HepG2 (cell line): ENCODE measurements around the gene NFYC. TPM values are rescaled to one million over a fixed set of nuclear protein-coding genes. Genes with fewer than 3 reads are reported as not detected.

Source experiments
- ATAC-seq: fragments of 200-7000 bp; cut with Tn5 transposase; 3 replicates; pipeline ENCODE4 v1.9.1; 2020; ENCODE audit warnings: mild to moderate bottlenecking, moderate library complexity
- BruUV-seq: library from RNA; stranded (reverse); fragments of 400-500 nt; replicated peaks from 2 replicates; lab custom pipeline; 2021; lab: Mats Ljungman, UMichigan
- CTCF ChIA-PET: fragments of 300-600 bp; formaldehyde crosslinking; extraction: SDS; loops from one replicate; lab custom pipeline; 2021; ENCODE audit warnings: low total read pairs, inconsistent platforms, low intra/inter-chr PET ratio; lab: Yijun Ruan, JAX
- POLR2A ChIA-PET: fragments of 350-600 bp; sonication (Branson Sonifier 250); formaldehyde crosslinking; loops from one replicate; lab custom pipeline; 2020; ENCODE audit warnings: antibody characterized with exemption, inconsistent platforms; lab: Yijun Ruan, JAX
- DNase-seq: peaks from one replicate; pipeline ENCODE4 v3.0.0-alpha.2; 2015; ENCODE audit warnings: low spot score
- FAIRE-seq: peaks from 3 replicates; lab custom pipeline; 2011; peaks lifted over from hg19 to GRCh38; lab: Jason Lieb, UNC
- H2AFZ ChIP-seq: one replicate; pipeline ENCODE4 v1.6.1; 2011; ENCODE audit warnings: low read length, inconsistent platforms
- H3K27ac ChIP-seq: fragments of 300-600 bp; 3 replicates; pipeline ENCODE4 v1.8.0; 2011; ENCODE audit warnings: mixed run types, mild to moderate bottlenecking, mixed read lengths, low read length, inconsistent platforms; ENCODE audit not compliant: insufficient read depth; ENCODE audit errors: extremely low read length
- H3K27me3 ChIP-seq, 2 experiments: fragments of 200-600 bp in 1 of 2; 2 replicates in 1 of 2; 3 replicates in 1 of 2; pipeline versions ENCODE4 v1.6.0 to v1.8.0; 2011; ENCODE audit warnings: low read length in 2 of 2, mild to moderate bottlenecking in 2 of 2, moderate library complexity in 2 of 2, inconsistent platforms in 1 of 2; ENCODE audit not compliant: insufficient read depth in 2 of 2, control insufficient read depth in 1 of 2
- H3K36me3 ChIP-seq, 2 experiments: fragments of 200-600 bp in 1 of 2; replicated peaks in 1 of 2; 2 replicates in 1 of 2; 3 replicates in 1 of 2; pipeline versions ENCODE4 v1.5.1 to v1.8.0; 2011; ENCODE audit warnings: low read length in 2 of 2, inconsistent platforms in 1 of 2; ENCODE audit not compliant: insufficient read depth in 2 of 2, control insufficient read depth in 1 of 2
- H3K4me1 ChIP-seq: 2 replicates; pipeline ENCODE4 v1.5.1; 2012; ENCODE audit warnings: low read length, inconsistent platforms; ENCODE audit not compliant: insufficient read depth
- H3K4me2 ChIP-seq: 2 replicates; pipeline ENCODE4 v1.6.0; 2011; ENCODE audit warnings: low read depth, low read length, inconsistent platforms
- H3K4me3 ChIP-seq, 3 experiments: fragments of 200-600 bp in 1 of 3; sonication (generic), shearing (Covaris generic) in 1 of 3; replicated peaks in 1 of 3; 2 replicates each; pipeline ENCODE4 v1.5.1; 2011 to 2016; ENCODE audit warnings: low read length in 3 of 3, inconsistent platforms in 2 of 3, low read depth in 2 of 3, mild to moderate bottlenecking in 2 of 3, control low read depth in 1 of 3, mixed read lengths in 1 of 3; ENCODE audit not compliant: insufficient read depth in 1 of 3
- H3K79me2 ChIP-seq: one replicate; pipeline ENCODE4 v1.6.1; 2011; ENCODE audit warnings: low read length, inconsistent platforms; ENCODE audit not compliant: insufficient read depth
- H3K9ac ChIP-seq: 2 replicates; pipeline ENCODE4 v1.6.0; 2011; ENCODE audit warnings: mild to moderate bottlenecking, low read depth, low read length, inconsistent platforms; ENCODE audit not compliant: insufficient read depth
- H3K9me3 ChIP-seq: 2 replicates; pipeline ENCODE4 v1.5.1; 2012; ENCODE audit warnings: mild to moderate bottlenecking, low read length
- H4K20me1 ChIP-seq: 2 replicates; pipeline ENCODE4 v1.6.0; 2011; ENCODE audit warnings: inconsistent platforms, mild to moderate bottlenecking, low read length, moderate library complexity; ENCODE audit not compliant: insufficient read depth
- GATA4 ChIP-seq: sonication (generic); IDR thresholded peaks from 2 replicates; pipeline ENCODE4 v1.6.1; 2016; ENCODE audit warnings: antibody characterized with exemption, low read depth, borderline replicate concordance
- HNF4A ChIP-seq: sonication (generic); formaldehyde crosslinking; IDR thresholded peaks from 2 replicates; pipeline ENCODE4 v1.4.0; 2020; ENCODE audit warnings: missing genetic modification reagents
- RXRA ChIP-seq: sonication (generic); formaldehyde crosslinking; IDR thresholded peaks from 2 replicates; pipeline ENCODE4 v1.5.1; 2020; ENCODE audit warnings: missing genetic modification reagents
- ZNF101 ChIP-seq: sonication (generic); formaldehyde crosslinking; IDR thresholded peaks from 2 replicates; pipeline ENCODE4 v1.4.0; 2020; ENCODE audit warnings: mild to moderate bottlenecking, low read depth, missing genetic modification reagents, borderline replicate concordance
- ZNF121 ChIP-seq: sonication (generic); formaldehyde crosslinking; IDR thresholded peaks from 2 replicates; pipeline ENCODE4 v1.5.0; 2020; ENCODE audit warnings: mild to moderate bottlenecking, missing genetic modification reagents
- ZNF558 ChIP-seq: sonication (generic); formaldehyde crosslinking; IDR thresholded peaks from 2 replicates; pipeline ENCODE4 v1.9.0; 2022; ENCODE audit warnings: mild to moderate bottlenecking, missing genetic modification reagents, borderline replicate concordance
- ZNF563 ChIP-seq: sonication (generic); formaldehyde crosslinking; IDR thresholded peaks from 2 replicates; pipeline ENCODE4 v1.8.0; 2022; ENCODE audit warnings: mild to moderate bottlenecking, moderate library complexity, missing genetic modification reagents
- ZNF678 ChIP-seq: sonication (generic); formaldehyde crosslinking; IDR thresholded peaks from 2 replicates; pipeline ENCODE4 v1.4.0; 2020; ENCODE audit warnings: mild to moderate bottlenecking, missing genetic modification reagents
- WGBS: methylation state at CpG from one replicate; pipeline ENCODE4 v1.1.6; 2017; ENCODE audit warnings: low lambda C conversion rate; 5-methylcytosine and 5-hydroxymethylcytosine counted together
- in situ Hi-C: cut with HindIII; loops from 2 replicates; pipeline ENCODE4 v1.10.0; 2017; ENCODE audit warnings: low pct_unique_long_range_greater_than_20kb; ENCODE audit not compliant: extremely low pct_ligation_motif_present
- intact Hi-C: fragments of 100-400 bp; cut with micrococcal nuclease; formaldehyde crosslinking; loops from one replicate; pipeline ENCODE4 v1.10.0; 2022; ENCODE audit not compliant: unreplicated experiment
- polyA plus RNA-seq, 8 experiments: library from polyadenylated mRNA; depleted of rRNA in 3 of 8; stranded (reverse) in 7 of 8; unstranded in 1 of 8; fragments of >200 nt; fragmentation: Illumina TruSeq in 4 of 8; extraction: Trizol in 4 of 8; gene quantifications; 2 replicates each; pipeline versions ENCODE4 v1.2.1 to v1.2.3, GENCODE V29; 2011 to 2016; ENCODE audit warnings: low read depth in 4 of 8, missing spikeins in 1 of 8, mixed read lengths in 1 of 8; ENCODE audit not compliant: insufficient read depth in 1 of 8
- total RNA-seq, 5 experiments: library from RNA; depleted of rRNA; stranded (reverse); fragments of >200 nt; fragmentation: Illumina TruSeq; extraction: Trizol; gene quantifications; 2 replicates each; pipeline ENCODE4 v1.2.3, GENCODE V29; 2016; ENCODE audit warnings: low read depth in 1 of 5
- TF ChIP-seq, protein P1 (sequence below): sonication (generic); formaldehyde crosslinking; IDR thresholded peaks from 2 replicates; pipeline ENCODE4 v1.4.0; 2020; ENCODE audit warnings: low read depth, mild to moderate bottlenecking, missing genetic modification reagents
- TF ChIP-seq, protein P2 (sequence below): sonication (generic); formaldehyde crosslinking; IDR thresholded peaks from 2 replicates; pipeline ENCODE4 v1.5.1; 2020; ENCODE audit warnings: missing genetic modification reagents, mild to moderate bottlenecking, borderline replicate concordance
- TF ChIP-seq, protein P3 (sequence below): sonication (generic); formaldehyde crosslinking; IDR thresholded peaks from 2 replicates; pipeline ENCODE4 v1.4.0; 2020; ENCODE audit warnings: missing genetic modification reagents
- TF ChIP-seq, protein P4 (sequence below): sonication (generic); formaldehyde crosslinking; IDR thresholded peaks from 2 replicates; pipeline ENCODE4 v1.4.0; 2020; ENCODE audit warnings: missing genetic modification reagents
- TF ChIP-seq, protein P5 (sequence below): sonication (generic); formaldehyde crosslinking; IDR thresholded peaks from 2 replicates; pipeline ENCODE4 v1.4.0; 2020; ENCODE audit warnings: missing genetic modification reagents

Gene NFYC
- total and polyA plus RNA-seq, 2 of the 13 experiments (the other 11 are each of a cell fraction or from before 2014, with no cell fraction given) = 33.9 to 73.7 TPM

DNA sequence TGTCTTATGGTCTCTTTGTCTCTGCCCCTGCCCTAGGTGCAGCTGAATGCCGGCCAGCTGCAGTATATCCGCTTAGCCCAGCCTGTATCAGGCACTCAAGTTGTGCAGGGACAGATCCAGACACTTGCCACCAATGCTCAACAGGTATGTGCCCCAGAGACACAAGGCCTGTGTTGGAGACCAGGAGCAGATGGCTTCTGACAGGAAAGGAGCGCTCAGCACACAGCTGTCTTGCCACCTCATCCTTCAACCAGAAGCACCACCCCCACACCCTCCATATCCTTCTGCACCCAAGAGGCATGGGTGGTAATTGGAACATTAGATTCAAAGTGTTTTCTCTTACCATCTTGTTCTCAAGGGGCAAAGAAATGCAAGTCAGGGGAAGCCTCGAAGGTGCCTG, 75.1 kb downstream of the NFYC start:
- H3K4me1 ChIP-seq = no peaks in the 10 kb centered on the region
- H3K36me3 ChIP-seq = peaks cover 42 to 89% of the 10 kb centered on the region in 2 experiments
- H3K4me3 ChIP-seq = no peak overlapping the region
- no peaks in the 10 kb centered on the region for H3K79me2 ChIP-seq
- no peaks in the 10 kb centered on the region for H3K27me3 ChIP-seq
- DNase-seq (no peak), FAIRE-seq (no peak), ATAC-seq (no peak)
- H2AFZ ChIP-seq = no peak overlapping the region
- no TSS peak for BruUV-seq
- in situ Hi-C loops = no loop called here
- no peaks in the 10 kb centered on the region for H3K9me3 ChIP-seq
- H3K4me2 ChIP-seq = no peak overlapping the region
- CTCF ChIA-PET = no interaction called here
- no peak overlapping the region for H3K9ac ChIP-seq
- 100% methylated on average over 2 of the region's 4 CpGs for WGBS
- intact Hi-C loops = no loop called here
- POLR2A ChIA-PET = interaction anchor here (1.4 kb wide), 1 partner anchor 75 kb away, joined by 5 read pairs; the partner anchor contains the start of gene NFYC
- H3K27ac ChIP-seq = no peak overlapping the region
- no peaks in the 10 kb centered on the region for H4K20me1 ChIP-seq
- TF ChIP-seq GATA4 (no peak), ZNF563 (no peak), HNF4A (CRISPR knock-in tag) (no peak), ZNF558 (CRISPR knock-in tag) (no peak), RXRA (CRISPR knock-in tag) (no peak), ZNF101 (no peak), ZNF678 (no peak), ZNF121 (no peak)
- TF ChIP-seq, protein P1, sequence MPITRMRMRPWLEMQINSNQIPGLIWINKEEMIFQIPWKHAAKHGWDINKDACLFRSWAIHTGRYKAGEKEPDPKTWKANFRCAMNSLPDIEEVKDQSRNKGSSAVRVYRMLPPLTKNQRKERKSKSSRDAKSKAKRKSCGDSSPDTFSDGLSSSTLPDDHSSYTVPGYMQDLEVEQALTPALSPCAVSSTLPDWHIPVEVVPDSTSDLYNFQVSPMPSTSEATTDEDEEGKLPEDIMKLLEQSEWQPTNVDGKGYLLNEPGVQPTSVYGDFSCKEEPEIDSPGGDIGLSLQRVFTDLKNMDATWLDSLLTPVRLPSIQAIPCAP (CRISPR knock-in tag) = no peak
- TF ChIP-seq, protein P2, sequence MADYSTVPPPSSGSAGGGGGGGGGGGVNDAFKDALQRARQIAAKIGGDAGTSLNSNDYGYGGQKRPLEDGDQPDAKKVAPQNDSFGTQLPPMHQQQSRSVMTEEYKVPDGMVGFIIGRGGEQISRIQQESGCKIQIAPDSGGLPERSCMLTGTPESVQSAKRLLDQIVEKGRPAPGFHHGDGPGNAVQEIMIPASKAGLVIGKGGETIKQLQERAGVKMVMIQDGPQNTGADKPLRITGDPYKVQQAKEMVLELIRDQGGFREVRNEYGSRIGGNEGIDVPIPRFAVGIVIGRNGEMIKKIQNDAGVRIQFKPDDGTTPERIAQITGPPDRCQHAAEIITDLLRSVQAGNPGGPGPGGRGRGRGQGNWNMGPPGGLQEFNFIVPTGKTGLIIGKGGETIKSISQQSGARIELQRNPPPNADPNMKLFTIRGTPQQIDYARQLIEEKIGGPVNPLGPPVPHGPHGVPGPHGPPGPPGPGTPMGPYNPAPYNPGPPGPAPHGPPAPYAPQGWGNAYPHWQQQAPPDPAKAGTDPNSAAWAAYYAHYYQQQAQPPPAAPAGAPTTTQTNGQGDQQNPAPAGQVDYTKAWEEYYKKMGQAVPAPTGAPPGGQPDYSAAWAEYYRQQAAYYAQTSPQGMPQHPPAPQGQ = no peak
- TF ChIP-seq, protein P3, sequence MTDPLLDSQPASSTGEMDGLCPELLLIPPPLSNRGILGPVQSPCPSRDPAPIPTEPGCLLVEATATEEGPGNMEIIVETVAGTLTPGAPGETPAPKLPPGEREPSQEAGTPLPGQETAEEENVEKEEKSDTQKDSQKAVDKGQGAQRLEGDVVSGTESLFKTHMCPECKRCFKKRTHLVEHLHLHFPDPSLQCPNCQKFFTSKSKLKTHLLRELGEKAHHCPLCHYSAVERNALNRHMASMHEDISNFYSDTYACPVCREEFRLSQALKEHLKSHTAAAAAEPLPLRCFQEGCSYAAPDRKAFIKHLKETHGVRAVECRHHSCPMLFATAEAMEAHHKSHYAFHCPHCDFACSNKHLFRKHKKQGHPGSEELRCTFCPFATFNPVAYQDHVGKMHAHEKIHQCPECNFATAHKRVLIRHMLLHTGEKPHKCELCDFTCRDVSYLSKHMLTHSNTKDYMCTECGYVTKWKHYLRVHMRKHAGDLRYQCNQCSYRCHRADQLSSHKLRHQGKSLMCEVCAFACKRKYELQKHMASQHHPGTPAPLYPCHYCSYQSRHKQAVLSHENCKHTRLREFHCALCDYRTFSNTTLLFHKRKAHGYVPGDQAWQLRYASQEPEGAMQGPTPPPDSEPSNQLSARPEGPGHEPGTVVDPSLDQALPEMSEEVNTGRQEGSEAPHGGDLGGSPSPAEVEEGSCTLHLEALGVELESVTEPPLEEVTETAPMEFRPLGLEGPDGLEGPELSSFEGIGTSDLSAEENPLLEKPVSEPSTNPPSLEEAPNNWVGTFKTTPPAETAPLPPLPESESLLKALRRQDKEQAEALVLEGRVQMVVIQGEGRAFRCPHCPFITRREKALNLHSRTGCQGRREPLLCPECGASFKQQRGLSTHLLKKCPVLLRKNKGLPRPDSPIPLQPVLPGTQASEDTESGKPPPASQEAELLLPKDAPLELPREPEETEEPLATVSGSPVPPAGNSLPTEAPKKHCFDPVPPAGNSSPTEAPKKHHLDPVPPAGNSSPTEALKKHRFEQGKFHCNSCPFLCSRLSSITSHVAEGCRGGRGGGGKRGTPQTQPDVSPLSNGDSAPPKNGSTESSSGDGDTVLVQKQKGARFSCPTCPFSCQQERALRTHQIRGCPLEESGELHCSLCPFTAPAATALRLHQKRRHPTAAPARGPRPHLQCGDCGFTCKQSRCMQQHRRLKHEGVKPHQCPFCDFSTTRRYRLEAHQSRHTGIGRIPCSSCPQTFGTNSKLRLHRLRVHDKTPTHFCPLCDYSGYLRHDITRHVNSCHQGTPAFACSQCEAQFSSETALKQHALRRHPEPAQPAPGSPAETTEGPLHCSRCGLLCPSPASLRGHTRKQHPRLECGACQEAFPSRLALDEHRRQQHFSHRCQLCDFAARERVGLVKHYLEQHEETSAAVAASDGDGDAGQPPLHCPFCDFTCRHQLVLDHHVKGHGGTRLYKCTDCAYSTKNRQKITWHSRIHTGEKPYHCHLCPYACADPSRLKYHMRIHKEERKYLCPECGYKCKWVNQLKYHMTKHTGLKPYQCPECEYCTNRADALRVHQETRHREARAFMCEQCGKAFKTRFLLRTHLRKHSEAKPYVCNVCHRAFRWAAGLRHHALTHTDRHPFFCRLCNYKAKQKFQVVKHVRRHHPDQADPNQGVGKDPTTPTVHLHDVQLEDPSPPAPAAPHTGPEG (CRISPR knock-in tag) = no peak
- TF ChIP-seq, protein P4, sequence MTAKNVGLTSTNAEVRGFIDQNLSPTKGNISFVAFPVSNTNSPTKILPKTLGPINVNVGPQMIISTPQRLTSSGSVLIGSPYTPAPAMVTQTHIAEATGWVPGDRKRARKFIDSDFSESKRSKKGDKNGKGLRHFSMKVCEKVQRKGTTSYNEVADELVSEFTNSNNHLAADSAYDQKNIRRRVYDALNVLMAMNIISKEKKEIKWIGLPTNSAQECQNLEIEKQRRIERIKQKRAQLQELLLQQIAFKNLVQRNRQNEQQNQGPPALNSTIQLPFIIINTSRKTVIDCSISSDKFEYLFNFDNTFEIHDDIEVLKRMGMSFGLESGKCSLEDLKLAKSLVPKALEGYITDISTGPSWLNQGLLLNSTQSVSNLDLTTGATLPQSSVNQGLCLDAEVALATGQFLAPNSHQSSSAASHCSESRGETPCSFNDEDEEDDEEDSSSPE (CRISPR knock-in tag) = no peak
- TF ChIP-seq, protein P5, sequence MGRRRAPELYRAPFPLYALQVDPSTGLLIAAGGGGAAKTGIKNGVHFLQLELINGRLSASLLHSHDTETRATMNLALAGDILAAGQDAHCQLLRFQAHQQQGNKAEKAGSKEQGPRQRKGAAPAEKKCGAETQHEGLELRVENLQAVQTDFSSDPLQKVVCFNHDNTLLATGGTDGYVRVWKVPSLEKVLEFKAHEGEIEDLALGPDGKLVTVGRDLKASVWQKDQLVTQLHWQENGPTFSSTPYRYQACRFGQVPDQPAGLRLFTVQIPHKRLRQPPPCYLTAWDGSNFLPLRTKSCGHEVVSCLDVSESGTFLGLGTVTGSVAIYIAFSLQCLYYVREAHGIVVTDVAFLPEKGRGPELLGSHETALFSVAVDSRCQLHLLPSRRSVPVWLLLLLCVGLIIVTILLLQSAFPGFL (CRISPR knock-in tag) = no peak
